Stimulated activated CD8-positive, alpha-beta memory T cell treated with anti-CD3 and anti-CD28 coated beads, Interleukin-12 subunit alpha, Interleukin-12 subunit beta, amount 100 ng/mL, for 24 hours (primary cell): ENCODE results near the gene PXDN.
"Not testable (repeated sequence)": the region's sequence is repeated elsewhere in the genome, so short reads cannot be mapped to it uniquely, and the experiment has no call there.

Source experiments
- DNase-seq: peaks from one replicate; pipeline ENCODE4 v3.0.0-alpha.2; 2020; ENCODE audit errors: extremely low read depth

PXDN gene

GRCh38 chr2:1702186-1702565, 42.1 kb downstream of the PXDN start:
- no peak for DNase-seq

- no peak for DNase-seq
These were observed 42.6 kb downstream of the PXDN start for GRCh38 chr2:1701556-1702185.

- no peak for DNase-seq
These were observed 43.3 kb downstream of the PXDN start for GRCh38 chr2:1701020-1701419.

GRCh38 chr2:1700427-1700826, 43.9 kb downstream of the PXDN start:
- DNase-seq = not testable (repeated sequence)

GRCh38 chr2:1698188-1698945, 45.9 kb downstream of the PXDN start:
- DNase-seq = no peak

GRCh38 chr2:1697601-1698000, 46.7 kb downstream of the PXDN start:
- DNase-seq = no peak

GRCh38 chr2:1696472-1696871, 47.8 kb downstream of the PXDN start:
- DNase-seq = no peak

GRCh38 chr2:1694371-1695271, 49.7 kb downstream of the PXDN start:
- no peak for DNase-seq

- no peak for DNase-seq
These were observed 50.6 kb downstream of the PXDN start for GRCh38 chr2:1693723-1694122.

GRCh38 chr2:1692342-1692741, 52.0 kb downstream of the PXDN start:
- no peak for DNase-seq

GRCh38 chr2:1691366-1691765, 52.9 kb downstream of the PXDN start:
- DNase-seq = no peak

- DNase-seq = no peak
These were observed 54.1 kb downstream of the PXDN start for GRCh38 chr2:1690056-1690775.

GRCh38 chr2:1688859-1689258, 55.5 kb downstream of the PXDN start:
- no peak for DNase-seq

GRCh38 chr2:1688161-1688560, 56.2 kb downstream of the PXDN start:
- no peak for DNase-seq

GRCh38 chr2:1687254-1687653, 57.1 kb downstream of the PXDN start:
- no peak for DNase-seq

GRCh38 chr2:1686784-1687105, 57.6 kb downstream of the PXDN start:
- DNase-seq = no peak

GRCh38 chr2:1685957-1686783, 58.1 kb downstream of the PXDN start:
- no peak for DNase-seq

- DNase-seq = no peak
These were observed 59.0 kb downstream of the PXDN start for GRCh38 chr2:1685078-1685956.

- DNase-seq = no peak
These were observed 61.0 kb downstream of the PXDN start for GRCh38 chr2:1683297-1683696.

- DNase-seq = no peak
These were observed 62.2 kb downstream of the PXDN start for GRCh38 chr2:1682181-1682440.
